Mucosa of stomach (tissue), 1 donor: Measurements from ENCODE around the gene DCAF10.
"Not testable (repeated sequence)": the region's sequence is repeated elsewhere in the genome, so short reads cannot be mapped to it uniquely, and the experiment has no call there.

Experiments used
- H3K27me3 ChIP-seq: one replicate; pipeline ENCODE4 v1.7.0; 2013; ENCODE audit warnings: mild to moderate bottlenecking, low read length; ENCODE audit not compliant: control insufficient read depth, insufficient read depth
- H3K36me3 ChIP-seq: one replicate; pipeline ENCODE4 v1.7.0; 2013; ENCODE audit warnings: low read length; ENCODE audit not compliant: control insufficient read depth, insufficient read depth
- H3K4me1 ChIP-seq: one replicate; pipeline ENCODE4 v1.7.0; 2013; ENCODE audit warnings: mild to moderate bottlenecking, low read length; ENCODE audit not compliant: control insufficient read depth, insufficient read depth
- H3K4me3 ChIP-seq: one replicate; pipeline ENCODE4 v1.7.0; 2013; ENCODE audit warnings: low read length
- H3K9ac ChIP-seq: one replicate; pipeline ENCODE4 v1.7.0; 2013; ENCODE audit warnings: mild to moderate bottlenecking, low read length, moderate library complexity
- H3K9me3 ChIP-seq: one replicate; pipeline ENCODE4 v1.7.0; 2013; ENCODE audit warnings: mild to moderate bottlenecking, low read length, moderate library complexity; ENCODE audit not compliant: control insufficient read depth
- donor health status: Pancreatic carcinoma.

Gene DCAF10

DNA sequence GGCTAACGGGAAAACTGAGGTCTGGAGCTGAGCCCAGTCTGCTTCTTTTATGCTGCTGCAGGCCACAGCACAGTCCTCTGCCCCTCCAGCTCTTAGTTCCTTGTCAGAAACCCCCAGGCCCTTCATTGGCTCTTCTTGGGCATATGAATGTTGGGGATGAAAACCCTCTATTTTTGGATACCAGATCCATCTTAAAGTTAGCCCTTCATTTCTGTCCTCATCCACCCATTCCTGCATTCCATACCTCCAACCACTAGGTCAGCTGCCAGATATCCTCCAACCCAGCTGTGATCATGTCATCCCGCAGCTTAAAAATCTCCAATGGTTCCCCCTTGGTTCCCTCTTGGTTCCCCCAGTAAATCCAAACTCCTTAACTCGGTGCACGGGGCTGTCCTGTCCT lies 105.2 kb downstream of the DCAF10 start:
- no peak overlapping the region for H3K9ac ChIP-seq

GRCh38 chr9:37906312-37907239 lies 106.0 kb downstream of the DCAF10 start:
- no peaks in the 10 kb centered on the region for H3K27me3 ChIP-seq
- H3K9me3 ChIP-seq, result no peaks in the 10 kb centered on the region
- H3K4me1 ChIP-seq, result peaks cover 17% of the 10 kb centered on the region
- no peaks in the 10 kb centered on the region for H3K36me3 ChIP-seq
- H3K4me3 ChIP-seq, result no peak overlapping the region
- H3K9ac ChIP-seq, result no peak overlapping the region

More for the DNA sequence above, 105.2 kb downstream of the DCAF10 start:
- Histone ChIP-seq H3K27me3 (no peaks in the 10 kb centered on the region), H3K36me3 (no peaks in the 10 kb centered on the region), H3K4me1 (peaks cover 17% of the 10 kb centered on the region), H3K9me3 (no peaks in the 10 kb centered on the region), H3K4me3 (no peak overlapping the region)

GRCh38 chr9:37908283-37908682 lies 107.7 kb downstream of the DCAF10 start:
- Histone ChIP-seq H3K9me3 (no peaks in the 10 kb centered on the region), H3K36me3 (no peaks in the 10 kb centered on the region), H3K9ac (no peak overlapping the region), H3K27me3 (no peaks in the 10 kb centered on the region), H3K4me3 (no peak overlapping the region), H3K4me1 (peaks cover 10% of the 10 kb centered on the region)

GRCh38 chr9:37908698-37909186 lies 108.1 kb downstream of the DCAF10 start:
- Histone ChIP-seq H3K4me1 (peaks cover 7% of the 10 kb centered on the region), H3K9me3 (no peaks in the 10 kb centered on the region), H3K27me3 (no peaks in the 10 kb centered on the region), H3K4me3 (no peak overlapping the region), H3K9ac (no peak overlapping the region), H3K36me3 (no peaks in the 10 kb centered on the region)

DNA sequence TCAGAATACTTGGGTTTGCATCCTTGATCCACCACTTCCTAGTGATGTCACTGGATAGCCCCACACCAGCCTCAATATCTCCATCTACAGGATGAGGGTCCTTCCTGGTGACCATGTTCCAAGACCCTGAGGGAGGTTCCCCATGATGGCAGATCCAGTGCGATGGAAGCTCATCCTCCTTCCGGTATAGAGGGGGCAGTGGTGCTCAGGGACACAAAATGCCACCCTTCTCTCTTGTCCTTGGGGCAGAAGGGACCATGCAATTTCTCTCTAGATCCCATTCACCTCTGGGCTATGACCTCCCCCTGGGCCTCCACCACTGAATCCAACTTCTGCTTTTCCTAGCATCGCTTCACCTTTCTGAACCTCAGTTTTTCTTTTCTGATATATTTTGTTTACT lies 108.7 kb downstream of the DCAF10 start:
- no peaks in the 10 kb centered on the region for H3K36me3 ChIP-seq
- no peaks in the 10 kb centered on the region for H3K27me3 ChIP-seq
- no peaks in the 10 kb centered on the region for H3K9me3 ChIP-seq
- no peak overlapping the region for H3K4me3 ChIP-seq
- H3K9ac ChIP-seq, result no peak overlapping the region
- H3K4me1 ChIP-seq, result peaks cover 7% of the 10 kb centered on the region

DNA sequence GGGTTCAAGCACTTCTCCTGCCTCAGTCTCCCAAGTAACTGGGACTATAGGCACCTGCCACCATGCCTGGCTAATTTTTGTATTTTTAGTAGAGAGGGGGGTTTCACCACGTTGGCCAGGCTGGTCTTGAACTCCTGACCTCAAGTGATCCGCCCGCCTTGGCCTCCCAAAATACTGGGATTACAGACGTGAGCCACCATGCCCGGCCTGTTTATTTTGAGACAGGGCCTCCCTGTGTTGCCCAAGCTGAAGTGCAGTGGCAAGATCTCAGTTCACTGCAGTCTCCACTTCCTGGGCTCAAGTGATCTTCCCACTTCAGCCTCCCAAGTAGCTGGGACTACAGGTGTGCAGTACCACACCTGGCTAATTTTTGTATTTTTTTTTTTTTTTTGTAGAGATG lies 109.2 kb downstream of the DCAF10 start:
- H3K9ac ChIP-seq, H3K27me3 ChIP-seq, H3K4me1 ChIP-seq, H3K36me3 ChIP-seq, H3K4me3 ChIP-seq, H3K9me3 ChIP-seq: not testable (repeated sequence)

GRCh38 chr9:37910271-37910670 lies 109.7 kb downstream of the DCAF10 start:
- H3K9ac ChIP-seq, result no peak overlapping the region
- H3K4me3 ChIP-seq, result no peak overlapping the region
- H3K36me3 ChIP-seq, result no peaks in the 10 kb centered on the region
- no peaks in the 10 kb centered on the region for H3K27me3 ChIP-seq
- H3K9me3 ChIP-seq, result no peaks in the 10 kb centered on the region
- no peaks in the 10 kb centered on the region for H3K4me1 ChIP-seq

DNA sequence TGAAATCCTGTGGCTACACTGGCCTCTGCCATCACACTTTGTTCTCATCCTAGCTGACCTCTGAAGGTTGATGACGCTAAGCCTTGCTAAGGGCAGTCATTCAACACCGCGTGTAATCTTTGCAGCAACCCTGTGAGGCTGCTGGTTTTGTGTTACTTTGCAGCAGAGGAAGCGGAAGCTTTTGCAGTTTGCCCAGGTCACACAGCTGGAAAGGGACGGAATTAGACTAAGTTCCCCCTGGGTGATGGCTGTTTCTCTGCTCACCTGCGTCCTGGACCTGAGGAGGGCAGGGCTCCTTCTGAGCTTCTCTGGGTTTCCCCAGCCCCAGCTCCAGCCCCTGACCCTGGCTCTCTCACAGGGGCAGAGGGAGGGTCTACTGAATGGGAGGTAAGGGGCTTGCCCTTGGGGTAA lies 110.7 kb downstream of the DCAF10 start:
- no peak overlapping the region for H3K9ac ChIP-seq
- no peaks in the 10 kb centered on the region for H3K9me3 ChIP-seq
- no peaks in the 10 kb centered on the region for H3K27me3 ChIP-seq
- no peak overlapping the region for H3K4me3 ChIP-seq
- H3K36me3 ChIP-seq, result no peaks in the 10 kb centered on the region
- H3K4me1 ChIP-seq, result no peaks in the 10 kb centered on the region

GRCh38 chr9:37913480-37914153 lies 113.0 kb downstream of the DCAF10 start:
- Histone ChIP-seq H3K9ac (no peak overlapping the region), H3K4me3 (no peak overlapping the region)

GRCh38 chr9:37914154-37914551 lies 113.6 kb downstream of the DCAF10 start:
- Histone ChIP-seq H3K9me3 (no peaks in the 10 kb centered on the region), H3K27me3 (no peaks in the 10 kb centered on the region), H3K9ac (no peak overlapping the region), H3K4me1 (no peaks in the 10 kb centered on the region), H3K4me3 (no peak overlapping the region), H3K36me3 (peaks cover 8% of the 10 kb centered on the region)

More at GRCh38 chr9:37913480-37914153, 113.0 kb downstream of the DCAF10 start:
- no peaks in the 10 kb centered on the region for H3K4me1 ChIP-seq
- H3K27me3 ChIP-seq, result no peaks in the 10 kb centered on the region
- peaks cover 8% of the 10 kb centered on the region for H3K36me3 ChIP-seq
- H3K9me3 ChIP-seq, result no peaks in the 10 kb centered on the region

DNA sequence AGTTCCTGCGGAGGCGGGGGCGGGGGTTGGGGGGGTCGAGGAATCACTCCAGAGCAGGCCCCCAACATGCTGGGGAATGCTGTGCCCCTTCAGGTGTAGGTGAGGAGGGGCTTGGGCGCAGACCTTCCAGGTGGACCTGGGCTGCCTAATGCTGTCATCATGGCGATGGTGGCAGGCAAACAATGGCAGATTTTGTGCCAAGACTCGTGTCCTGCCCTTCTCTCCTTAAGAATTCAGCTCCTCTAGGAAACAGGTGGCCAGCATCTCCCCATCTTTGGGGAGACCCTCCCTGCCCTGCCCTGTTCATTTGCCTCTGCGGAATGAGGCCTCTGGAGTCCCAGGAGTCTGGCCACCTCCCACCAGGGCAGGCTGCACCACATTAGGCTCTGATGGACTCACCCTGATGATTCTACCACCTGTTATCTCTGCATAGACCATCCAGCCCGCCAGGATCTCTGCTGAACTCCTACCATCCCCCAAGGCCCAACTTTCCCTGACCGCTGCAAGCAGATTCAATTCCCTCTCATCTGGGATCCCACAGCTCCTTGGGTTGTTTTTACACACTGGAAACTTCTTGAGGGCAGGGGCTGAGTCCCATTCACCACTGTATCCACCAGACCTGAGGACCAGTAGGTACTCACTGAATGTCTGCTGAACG lies 114.2 kb downstream of the DCAF10 start:
- Histone ChIP-seq H3K27me3 (no peaks in the 10 kb centered on the region), H3K9ac (no peak overlapping the region), H3K36me3 (peaks cover 8% of the 10 kb centered on the region), H3K9me3 (no peaks in the 10 kb centered on the region), H3K4me1 (no peaks in the 10 kb centered on the region), H3K4me3 (no peak overlapping the region)
